Heart left ventricle (tissue), 13 donors: ENCODE data around the gene ARHGEF26.

Source experiments
- CTCF ChIP-seq, 12 donors: fragments of 200-600 bp; sonication (generic) in 4 of 12; IDR thresholded peaks; one replicate each; pipeline versions ENCODE4 v1.5.0 to v1.8.0; 2018 to 2022; ENCODE audit warnings: antibody characterized with exemption in 12 of 12, mild to moderate bottlenecking in 5 of 12
- POLR2A ChIP-seq, 2 donors: fragments of 450-650 bp; IDR thresholded peaks; one replicate each; pipeline ENCODE4 v1.6.1; 2017; ENCODE audit warnings: antibody characterized with exemption in 2 of 2, mild to moderate bottlenecking in 2 of 2, moderate library complexity in 2 of 2
- donor health status: ischemic (EF 13 %, LVEDD 7.1; RV severe dilation, severe dysfunction).
- donor health status: DM: no; HTN: yes; CAD: no.
- donor health status: DM: no; HTN: no; CAD: no.
- donor health status: ischemic (EF 25% LVEDD 6.9; RV normal size, moderate dysfunction).
- donor health status: ischemic (EF 25% LVEDD 5.7; RV mildly dilated, moderate dysfunction).
- donor health status: ischemic (EF 35%, LVEDD 5.7; RV mildly dilated, moderate dysfunction).
- donor health status: nonischemic (EF 11% LVEDD 7.7; RV severe dilation, severe dysfunction).
- donor health status: DM: yes; HTN: yes; CAD: no.
- donor health status: PGD.
- donor health status: ischemic (EF 29% LVEDD 5.4; RV normal size, mild dysfunction).
- donor health status: nonischemic (EF 23%, LVEDD 6.1; RV moderate dilation, normal function).

- TF ChIP-seq CTCF (IDR thresholded peaks at IDR 0.05) (no peak), POLR2A (IDR thresholded peaks at IDR 0.05) (no peak)
These were observed 183.7 kb downstream of the ARHGEF26 start for GRCh38 chr3:154304936-154305335.
